HL-60 (cell line): ENCODE results near the gene MAN1A2.

Source experiments
- DNase-seq, 2 experiments: peaks; one replicate each; pipeline ENCODE4 v3.0.0-alpha.2; 2010 to 2020; ENCODE audit warnings: low read depth in 1 of 2, low spot score in 1 of 2
- H3K27ac ChIP-seq: fragments of 250-450 bp; sonication (Bioruptor Pico); replicated peaks from 2 replicates; pipeline ENCODE4 v1.5.1; 2020; ENCODE audit warnings: mild to moderate bottlenecking, moderate library complexity
- H3K27me3 ChIP-seq: fragments of 250-450 bp; sonication (Bioruptor Pico); 2 replicates; pipeline ENCODE4 v1.5.1; 2021; ENCODE audit warnings: mild to moderate bottlenecking, moderate library complexity; ENCODE audit not compliant: insufficient read depth, poor library complexity, severe bottlenecking
- H3K4me3 ChIP-seq: replicated peaks from 2 replicates; pipeline ENCODE4 v1.5.1; 2011; ENCODE audit warnings: mild to moderate bottlenecking, control low read depth, low read length; ENCODE audit not compliant: insufficient read depth
- CTCF ChIP-seq: IDR thresholded peaks from one replicate; pipeline ENCODE4 v1.5.1; 2011; ENCODE audit warnings: low read length, control low read depth, inconsistent platforms; ENCODE audit not compliant: insufficient read depth
- GABPA ChIP-seq: IDR thresholded peaks from 2 replicates; pipeline ENCODE4 v1.6.1; 2012; ENCODE audit warnings: low read depth
- POLR2AphosphoS5 ChIP-seq: IDR thresholded peaks from 2 replicates; pipeline ENCODE4 v1.6.1; 2012; ENCODE audit warnings: low read depth
- REST ChIP-seq: IDR thresholded peaks from 2 replicates; pipeline ENCODE4 v1.6.1; 2012; ENCODE audit warnings: low read depth; ENCODE audit not compliant: insufficient replicate concordance
- SPI1 ChIP-seq: IDR thresholded peaks from 2 replicates; pipeline ENCODE4 v1.6.1; 2012; ENCODE audit warnings: low read depth, mild to moderate bottlenecking, borderline replicate concordance

The MAN1A2 gene

GRCh38 chr1:117365350-117366176 lies 1.7 kb upstream of the MAN1A2 start:
- H3K27me3 ChIP-seq, result no peaks in the 10 kb centered on the region
- peak overlapping the region; percentile 94 for H3K4me3 ChIP-seq
- no peak for TF ChIP-seq POLR2AphosphoS5
- no peak for TF ChIP-seq REST
- TF ChIP-seq GABPA, result no peak
- TF ChIP-seq CTCF, result no peak
- no peak for TF ChIP-seq SPI1
- no peak for DNase-seq
- H3K27ac ChIP-seq, result no peak overlapping the region

- peak overlapping the region; percentile 94 for H3K4me3 ChIP-seq
- DNase-seq, result peak; percentile 45 to 70
- H3K27me3 ChIP-seq, result no peaks in the 10 kb centered on the region
- peak overlapping the region; percentile 78 for H3K27ac ChIP-seq
- TF ChIP-seq GABPA (no peak), POLR2AphosphoS5 (peak; percentile 40)
Measured at GRCh38 chr1:117366177-117367045, 838 bp upstream of the MAN1A2 start.

- DNase-seq, result no peak
- Histone ChIP-seq H3K4me3 (peak overlapping the region; percentile 94), H3K27ac (no peak overlapping the region), H3K27me3 (no peaks in the 10 kb centered on the region)
- TF ChIP-seq CTCF (no peak), SPI1 (no peak), POLR2AphosphoS5 (no peak), REST (no peak), GABPA (no peak)
Measured at GRCh38 chr1:117368116-117369108, 1.2 kb downstream of the MAN1A2 start.
